ENCODE data around the gene TFE3. TPM values are rescaled to one million over a fixed set of nuclear protein-coding genes. Genes with fewer than 3 reads are reported as not detected.

Gene TFE3
- total and polyA plus RNA-seq, 5 experiments from 2014 or later = 2.6 to 34.4 (median 4.4) TPM

DNA sequence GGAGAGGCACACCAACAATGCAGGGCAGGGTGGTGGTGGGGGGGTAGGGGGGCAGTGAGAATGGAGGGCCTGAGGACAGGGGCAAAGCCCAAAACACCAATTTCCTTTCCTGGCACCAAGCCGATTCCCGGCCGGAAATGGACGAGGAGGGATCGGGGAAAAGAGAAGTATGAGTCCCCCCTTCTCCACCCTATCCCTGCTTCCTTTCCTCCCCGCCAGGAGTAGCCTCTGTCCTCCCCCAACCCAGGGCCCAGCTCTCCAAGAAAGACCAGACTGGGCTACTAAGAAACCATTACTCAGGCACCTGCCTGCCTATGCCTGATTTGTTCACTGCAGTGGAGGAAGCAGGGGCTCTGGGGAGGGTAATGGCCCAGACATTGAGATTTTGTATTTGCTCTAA lies 16.0 kb upstream of the TFE3 start:
- Mint-ChIP-seq H3K4me1 (peaks cover 13 to 30% (median 16%) of the 10 kb centered on the region in 4 donors), H3K9me3 (no peaks in the 10 kb centered on the region), H3K4me3 (no peak overlapping the region), H3K27ac (peak overlapping the region in 3 of 10 donors; percentile 43 to 71 (median 47)), H3K27me3 (no peaks in the 10 kb centered on the region), H3K36me3 (peaks cover 0 to 10% (median 0%) of the 10 kb centered on the region in 3 donors)
- DNase-seq (no peak), ATAC-seq (no peak)
- POLR2A ChIA-PET = interaction anchor here (1.2 kb wide), 1 partner anchor 16 kb away, joined by 5 read pairs; the partner anchor contains the start of gene TFE3

DNA sequence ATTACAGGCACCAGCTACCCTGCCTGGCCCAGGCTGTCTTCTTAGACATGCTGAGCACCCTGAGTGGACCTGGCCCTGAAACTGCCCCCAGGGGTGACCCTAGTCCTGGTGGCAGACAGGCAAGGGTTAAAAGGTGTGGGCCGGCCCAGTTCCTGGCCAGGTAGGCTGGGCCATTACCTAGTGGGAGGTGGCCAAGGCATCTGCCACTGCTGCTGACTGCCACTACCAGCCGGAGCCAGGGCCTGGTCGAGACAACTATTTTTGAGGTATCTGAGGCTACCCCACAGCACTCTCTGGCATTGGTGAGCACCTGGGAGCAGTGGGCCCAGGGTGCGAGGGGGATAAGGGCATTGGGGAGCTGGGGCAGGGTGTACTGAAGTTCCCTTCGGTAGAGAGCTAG lies 15.6 kb upstream of the TFE3 start, which contains the start of gene CCDC120:
Gene CCDC120, plus strand, starts transcription at position 206 of the 400 bp plus-strand sequence. CDS start 3,043 bp downstream, outside the sequence.
- Mint-ChIP-seq H3K27ac (peak within 1 kb of the TSS in 5 of 10 donors; percentile 43 to 73 (median 58)), H3K36me3 (peaks cover 0 to 10% (median 0%) of the 10 kb centered on the region in 3 donors), H3K4me1 (peaks cover 17 to 33% (median 20%) of the 10 kb centered on the region in 4 donors), H3K27me3 (no peaks in the 10 kb centered on the region), H3K9me3 (no peaks in the 10 kb centered on the region), H3K4me3 (no peak within 1 kb of the TSS)
- DNase-seq = no peak
- POLR2A ChIA-PET = interaction anchor here (1.2 kb wide), 1 partner anchor 15 kb away, joined by 5 read pairs; the partner anchor contains the start of gene TFE3
- ATAC-seq = no peak

DNA sequence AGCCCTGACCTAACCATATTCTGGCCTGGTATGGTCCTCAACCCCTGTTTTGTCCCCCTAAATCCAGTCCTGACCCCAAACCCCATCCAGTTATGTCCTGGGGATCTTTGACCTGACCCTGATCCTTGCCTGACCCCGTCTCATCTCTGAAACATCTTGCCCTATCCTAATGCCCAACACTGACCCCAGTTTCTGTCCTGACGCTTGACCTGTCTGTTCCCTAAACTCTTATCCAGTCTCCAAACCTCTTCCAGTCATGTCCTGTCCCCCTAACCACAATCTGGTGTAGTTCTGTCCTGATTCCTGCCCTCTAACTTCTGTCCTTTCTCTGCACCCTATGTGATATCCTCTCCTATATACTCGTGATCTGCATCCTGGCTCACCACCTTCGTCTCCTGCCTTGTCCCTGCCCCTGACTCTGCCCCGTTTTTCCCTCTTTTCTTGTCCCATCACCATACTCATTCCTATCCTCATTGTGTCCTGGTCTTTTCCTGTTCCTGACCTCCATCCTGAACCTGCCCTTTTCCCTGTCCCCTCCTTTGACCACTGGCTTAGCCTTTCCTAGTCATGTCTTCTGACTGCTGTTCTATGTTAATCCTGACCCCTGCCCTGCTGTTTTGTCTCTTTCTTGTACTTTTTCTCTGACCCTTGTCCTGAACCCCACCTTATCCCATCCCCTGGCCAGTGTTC lies 11.1 kb upstream of the TFE3 start:
- POLR2A ChIA-PET = no interaction called here
- DNase-seq = no peak
- ATAC-seq = no peak
- no peaks in the 10 kb centered on the region for H3K27me3 Mint-ChIP-seq
- H3K27ac Mint-ChIP-seq = peak overlapping the region; percentile 73 to 98 (median 93)
- H3K9me3 Mint-ChIP-seq = peaks cover 0 to 2% (median 0%) of the 10 kb centered on the region in 9 donors
- no peaks in the 10 kb centered on the region for H3K36me3 Mint-ChIP-seq
- H3K4me1 Mint-ChIP-seq = peaks cover 22 to 40% (median 29%) of the 10 kb centered on the region in 4 donors
- peak overlapping the region; percentile 67 to 93 (median 86) for H3K4me3 Mint-ChIP-seq

DNA sequence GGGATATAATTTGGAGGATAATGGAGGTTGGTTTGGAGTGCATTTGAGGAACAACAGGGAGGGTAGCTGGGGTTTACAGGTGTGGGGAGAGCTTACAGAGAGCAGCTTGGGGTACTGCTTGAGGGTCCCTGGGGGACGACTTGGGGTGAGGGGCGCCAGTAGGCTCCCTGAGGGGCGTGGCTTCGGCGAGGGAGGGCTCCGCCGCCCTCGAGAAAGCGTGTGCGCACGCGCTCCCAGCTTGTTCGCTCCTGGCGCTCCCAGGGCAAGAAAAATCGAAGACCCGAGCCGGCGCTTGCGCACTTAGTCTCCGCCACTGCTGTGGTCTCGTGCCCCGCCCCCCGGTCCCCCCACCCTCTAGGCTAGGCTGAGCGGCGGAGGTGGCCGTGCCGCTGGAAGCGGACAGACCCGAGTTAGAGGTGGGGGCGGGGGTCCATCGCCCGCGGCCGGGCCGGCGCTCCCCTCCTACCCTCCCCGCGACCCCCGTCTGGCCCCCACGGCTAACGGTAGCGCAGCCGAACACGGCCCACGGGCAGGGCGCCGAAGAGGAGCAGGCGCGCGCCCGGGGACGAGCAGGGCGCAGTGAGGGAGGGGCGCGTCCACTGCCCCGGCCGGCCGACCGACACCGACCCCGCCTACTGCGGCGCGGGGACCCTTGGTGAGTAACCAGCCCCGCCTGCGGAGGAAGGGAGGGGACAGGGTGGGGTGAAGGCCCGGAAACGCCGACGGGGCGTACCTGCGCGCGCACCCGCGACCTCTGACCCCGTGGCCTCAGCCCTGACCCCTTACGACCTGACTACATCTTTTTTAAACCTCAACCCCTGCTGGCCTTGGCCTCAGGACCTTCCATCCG lies 10.3 kb upstream of the TFE3 start:
- Mint-ChIP-seq H3K9me3 (peaks cover 0 to 2% (median 0%) of the 10 kb centered on the region in 9 donors), H3K27me3 (no peaks in the 10 kb centered on the region), H3K4me1 (peaks cover 22 to 40% (median 29%) of the 10 kb centered on the region in 4 donors), H3K36me3 (no peaks in the 10 kb centered on the region), H3K27ac (peak overlapping the region; percentile 86 to 98 (median 93)), H3K4me3 (peak overlapping the region; percentile 73 to 93 (median 86))
- POLR2A ChIA-PET = interaction anchor here (1.0 to 1.2 kb wide), 2 partner anchors 9 to 96 kb away, joined by 3 read pairs; partner anchors contain the start of gene OTUD5
- ATAC-seq (peak; percentile 81 to 86), DNase-seq (peak; percentile 43 to 84 (median 46))

DNA sequence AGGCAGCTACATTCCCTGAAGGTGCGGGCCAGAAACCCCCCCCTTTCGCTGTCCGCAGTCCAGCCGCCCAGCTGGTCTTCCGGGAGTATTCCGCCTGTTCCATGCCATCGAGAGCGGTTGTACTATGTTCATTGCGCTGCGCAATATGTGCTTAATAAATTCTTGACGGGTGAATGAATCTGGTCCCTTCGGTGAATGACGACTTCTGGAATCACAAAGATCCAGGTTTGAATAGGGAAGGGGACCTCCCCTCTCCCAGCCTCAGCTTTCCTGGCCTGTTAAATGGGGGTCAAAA lies 777 bp upstream of the TFE3 start:
- H3K4me3 Mint-ChIP-seq = peak overlapping the region in 9 of 10 donors; percentile 81 to 94 (median 84)
- peaks cover 11 to 37% (median 34%) of the 10 kb centered on the region in 4 donors for H3K4me1 Mint-ChIP-seq
- POLR2A ChIA-PET = interaction anchor here (0.7 to 3.2 kb wide), 7 partner anchors 9 to 132 kb away, joined by 3 to 15 read pairs (median 5); partner anchors contain the start of genes CCDC120, GRIPAP1, OTUD5 and PRAF2
- H3K36me3 Mint-ChIP-seq = peaks cover 0 to 6% (median 0%) of the 10 kb centered on the region in 3 donors
- H3K27ac Mint-ChIP-seq = peak overlapping the region; percentile 83 to 96 (median 94)
- H3K27me3 Mint-ChIP-seq = no peaks in the 10 kb centered on the region
- DNase-seq = no peak
- no peaks in the 10 kb centered on the region for H3K9me3 Mint-ChIP-seq
- ATAC-seq = no peak

DNA sequence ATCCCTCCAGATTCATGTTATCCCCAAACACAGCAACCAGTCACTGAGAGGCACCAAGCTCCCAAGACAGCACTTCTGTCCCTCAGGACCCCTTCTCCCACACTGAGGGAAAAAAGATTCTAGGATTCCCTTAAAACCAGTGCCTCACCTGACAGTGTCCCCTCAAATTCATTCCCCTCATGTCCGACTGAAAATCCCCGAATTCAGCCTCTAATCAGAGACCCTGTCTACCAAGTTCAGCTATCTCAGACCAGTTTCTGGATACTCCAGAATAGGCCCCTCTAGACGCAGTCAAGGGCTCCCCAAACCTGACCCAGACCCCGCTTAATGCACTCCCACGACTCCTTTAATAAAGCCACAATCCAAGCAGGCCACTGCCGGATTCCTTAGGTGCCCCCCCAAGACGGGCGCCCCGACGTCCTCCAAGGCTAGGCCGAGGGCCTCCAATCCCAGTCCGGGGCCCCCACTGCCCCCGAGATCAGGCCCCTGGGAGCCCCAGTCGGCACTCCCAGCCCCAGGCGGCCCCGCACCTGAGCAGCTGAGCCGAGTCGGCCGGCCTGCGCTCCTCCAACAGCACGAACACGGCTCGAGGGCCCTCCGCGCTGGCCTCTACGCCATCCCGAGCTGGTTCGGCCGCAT lies 457 bp downstream of the TFE3 start:
- H3K27ac Mint-ChIP-seq = peak overlapping the region; percentile 83 to 96 (median 94)
- POLR2A ChIA-PET = interaction anchor here (0.6 to 3.2 kb wide), 12 partner anchors 16 to 151 kb away, joined by 3 to 15 read pairs (median 4); partner anchors contain the start of genes CCDC120, GPKOW, GRIPAP1 and OTUD5

DNA sequence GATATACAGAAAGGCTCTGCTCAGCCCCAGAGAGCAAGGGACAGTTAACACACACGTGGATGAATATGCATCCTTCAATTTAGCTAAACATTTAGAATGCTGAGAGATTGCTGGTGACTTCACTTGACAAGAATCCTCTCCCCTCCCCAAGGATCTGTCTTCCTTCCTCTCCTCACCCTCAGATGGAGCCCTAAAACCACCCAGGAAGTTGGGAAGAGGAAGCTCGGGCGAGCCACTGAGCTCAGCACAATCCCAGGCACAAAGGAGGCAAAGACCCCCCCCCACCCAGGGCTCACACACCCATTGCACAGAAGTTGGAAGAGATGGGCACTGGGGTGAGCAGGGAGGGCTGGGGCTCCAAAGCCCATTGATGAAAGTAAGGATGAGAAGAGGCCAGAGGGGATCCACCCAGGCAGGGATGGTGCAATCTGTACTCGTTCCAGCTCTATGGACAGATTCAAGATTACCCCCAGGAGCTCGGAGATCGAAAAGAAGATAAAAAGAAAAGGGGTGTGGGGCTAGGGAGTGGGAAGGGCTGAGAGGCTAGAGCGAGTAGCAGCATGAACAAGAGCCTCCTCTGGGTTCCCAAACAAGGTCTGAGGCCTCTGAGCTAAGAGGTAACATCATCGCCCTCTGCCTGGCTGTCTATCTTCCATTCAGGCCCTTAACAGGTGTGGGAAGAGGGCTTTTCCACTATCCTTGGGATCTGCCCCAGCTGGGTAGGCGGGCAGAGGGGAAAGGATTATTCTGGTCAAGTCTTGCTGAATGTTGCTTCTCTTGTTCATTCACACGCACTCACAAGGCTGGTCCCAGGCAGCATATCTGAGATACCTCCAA lies 1.2 kb downstream of the TFE3 start:
- ATAC-seq (no peak), DNase-seq (no peak)
- Mint-ChIP-seq H3K9me3 (no peaks in the 10 kb centered on the region), H3K4me1 (peaks cover 13 to 40% (median 35%) of the 10 kb centered on the region in 4 donors), H3K4me3 (peak overlapping the region; percentile 81 to 94 (median 88)), H3K27ac (peak overlapping the region; percentile 83 to 96 (median 94)), H3K36me3 (peaks cover 0 to 18% (median 3%) of the 10 kb centered on the region in 3 donors), H3K27me3 (no peaks in the 10 kb centered on the region)
- POLR2A ChIA-PET = interaction anchor here (0.6 to 3.2 kb wide), 8 partner anchors 38 to 231 kb away, joined by 3 to 15 read pairs (median 4); partner anchors contain the start of genes GPKOW, GRIPAP1, OTUD5 and PQBP1

More for the DNA sequence above, 457 bp downstream of the TFE3 start:
- no peak for DNase-seq
- ATAC-seq = peak; percentile 1 to 12
- H3K9me3 Mint-ChIP-seq = no peaks in the 10 kb centered on the region
- peaks cover 13 to 40% (median 35%) of the 10 kb centered on the region in 4 donors for H3K4me1 Mint-ChIP-seq
- H3K4me3 Mint-ChIP-seq = peak overlapping the region; percentile 81 to 94 (median 88)
- no peaks in the 10 kb centered on the region for H3K27me3 Mint-ChIP-seq
- peaks cover 0 to 13% (median 3%) of the 10 kb centered on the region in 3 donors for H3K36me3 Mint-ChIP-seq

DNA sequence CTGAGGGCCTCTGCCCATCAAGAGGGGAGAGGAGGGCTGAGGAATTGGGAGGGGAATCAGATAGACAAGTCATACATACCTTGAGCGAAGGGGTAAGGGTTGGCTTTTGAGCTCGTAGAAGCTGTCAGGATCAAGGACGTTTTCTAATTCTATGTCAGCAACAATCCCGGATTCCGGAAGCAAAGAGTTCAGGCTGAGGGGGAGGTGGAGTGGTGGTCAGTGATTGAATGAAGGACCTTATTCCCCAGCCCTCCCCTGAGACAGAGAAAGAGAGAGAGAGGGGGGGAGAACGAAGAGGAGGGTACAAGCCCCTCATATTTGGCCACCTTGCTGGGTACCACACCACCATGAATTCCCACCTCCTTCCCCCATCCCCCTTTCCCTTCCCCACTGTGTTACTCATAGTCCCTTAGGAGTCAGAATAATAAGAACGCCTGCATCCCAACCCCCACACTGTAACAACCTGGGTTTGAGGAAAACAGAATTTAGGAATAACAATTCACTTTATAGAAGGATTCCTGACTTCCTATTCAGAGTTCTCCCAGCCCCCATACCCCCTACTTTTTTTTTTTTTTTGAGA lies 2.7 kb downstream of the TFE3 start:
- ATAC-seq = no peak
- Mint-ChIP-seq H3K4me1 (peaks cover 13 to 40% (median 35%) of the 10 kb centered on the region in 4 donors), H3K4me3 (peak overlapping the region in 3 of 10 donors; percentile 4 to 36 (median 33)), H3K27ac (peak overlapping the region in 8 of 10 donors; percentile 19 to 77 (median 62)), H3K36me3 (peaks cover 0 to 25% (median 3%) of the 10 kb centered on the region in 3 donors), H3K27me3 (no peaks in the 10 kb centered on the region), H3K9me3 (no peaks in the 10 kb centered on the region)
- DNase-seq = no peak
- POLR2A ChIA-PET = interaction anchor here (0.6 to 1.7 kb wide), 2 partner anchors 38 to 82 kb away, joined by 3 read pairs; partner anchors contain the start of gene GRIPAP1

DNA sequence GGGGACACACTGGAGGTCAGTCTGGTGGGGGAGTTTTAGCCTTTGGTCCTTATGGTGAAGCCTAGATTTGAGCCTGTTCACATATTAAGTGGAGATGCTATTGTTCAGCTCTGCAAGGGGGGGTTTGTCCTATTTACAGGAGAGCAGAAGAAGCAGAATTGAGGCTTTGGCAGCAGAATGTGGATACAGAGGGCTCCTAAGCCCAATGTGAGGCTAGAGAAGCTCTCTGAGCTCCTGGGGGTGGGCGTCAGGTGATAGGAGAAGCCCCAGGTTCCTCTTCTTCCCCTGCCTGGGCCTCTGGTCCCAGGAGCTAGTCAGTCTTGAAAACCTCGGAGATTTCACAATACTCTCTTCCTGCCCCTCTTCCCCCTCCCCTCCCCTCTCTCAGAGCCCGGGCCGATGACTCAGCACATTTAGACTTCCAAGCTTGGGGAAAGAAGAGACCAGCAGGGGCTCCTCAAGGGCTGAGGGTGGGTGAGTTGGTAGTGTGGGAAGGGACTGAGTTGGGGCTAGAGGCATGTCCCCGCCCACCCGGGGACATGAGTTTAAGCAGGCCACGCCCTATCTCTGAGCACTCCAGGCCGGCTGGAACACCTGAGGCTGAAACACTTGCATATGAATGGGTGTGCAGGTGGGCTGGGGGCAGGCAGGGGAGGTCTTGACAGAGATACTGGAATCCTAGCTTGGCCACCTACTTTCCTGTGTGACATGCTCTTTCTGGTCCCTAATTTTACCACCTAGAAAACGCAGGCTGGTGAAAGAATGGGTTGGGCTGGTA lies 3.4 kb downstream of the TFE3 start:
- POLR2A ChIA-PET = interaction anchor here (0.5 to 1.0 kb wide), 2 partner anchors 10 to 350 kb away, joined by 3 to 4 read pairs; no protein-coding TSS in a partner anchor
- Mint-ChIP-seq H3K27me3 (no peaks in the 10 kb centered on the region), H3K36me3 (peaks cover 0 to 28% (median 3%) of the 10 kb centered on the region in 3 donors), H3K4me1 (peaks cover 13 to 40% (median 35%) of the 10 kb centered on the region in 4 donors), H3K4me3 (peak overlapping the region in 5 of 10 donors; percentile 4 to 36 (median 33)), H3K9me3 (no peaks in the 10 kb centered on the region), H3K27ac (peak overlapping the region in 8 of 10 donors; percentile 19 to 78 (median 62))
- no peak for ATAC-seq
- DNase-seq = peak in 2 of 10 donors; percentile 12 to 19

DNA sequence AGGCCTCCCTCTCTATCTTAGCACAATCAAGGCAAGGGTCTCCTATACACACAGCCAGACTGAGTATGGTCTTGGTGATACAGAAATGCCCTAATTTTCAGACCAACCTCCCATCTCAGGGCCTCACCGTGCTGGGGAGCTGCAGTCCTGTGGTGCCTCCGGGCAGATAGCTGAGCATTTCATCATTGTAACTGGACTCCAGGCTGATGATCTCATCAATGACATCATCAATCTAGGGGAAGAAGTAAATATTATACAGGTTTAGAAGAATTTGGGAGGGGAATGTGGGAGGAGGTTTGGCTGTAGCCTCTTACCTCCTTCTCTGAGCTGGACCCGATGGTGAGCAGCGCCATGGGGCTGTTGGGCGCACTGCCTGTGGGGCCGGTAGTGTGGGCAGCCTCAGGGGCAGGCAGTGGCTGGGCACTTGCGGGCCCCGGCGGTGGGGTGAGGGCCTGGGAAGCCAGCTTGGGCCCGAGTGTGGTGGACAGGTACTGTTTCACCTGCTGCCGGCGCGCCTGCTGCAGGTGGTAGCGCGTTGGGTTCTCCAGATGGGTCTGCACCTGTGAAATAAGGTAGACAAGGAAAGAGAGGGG lies 5.2 kb downstream of the TFE3 start:
- H3K4me3 Mint-ChIP-seq = no peak overlapping the region
- peaks cover 0 to 46% (median 7%) of the 10 kb centered on the region in 3 donors for H3K36me3 Mint-ChIP-seq
- ATAC-seq (no peak), DNase-seq (no peak)
- POLR2A ChIA-PET = no interaction called here
- H3K27ac Mint-ChIP-seq = peak overlapping the region in 1 of 10 donors; percentile 26
- no peaks in the 10 kb centered on the region for H3K27me3 Mint-ChIP-seq
- H3K9me3 Mint-ChIP-seq = no peaks in the 10 kb centered on the region
- H3K4me1 Mint-ChIP-seq = peaks cover 13 to 38% (median 33%) of the 10 kb centered on the region in 4 donors
